HEK293 (cell line): ENCODE measurements around the gene HOXA3.

ENCODE experiments used
- CTCF ChIA-PET: fragments of 350-600 bp; formaldehyde crosslinking; extraction: SDS; loops from one replicate; lab custom pipeline; 2021; ENCODE audit warnings: antibody characterized with exemption; lab: Yijun Ruan, JAX
- POLR2A ChIA-PET: fragments of 300-600 bp; formaldehyde crosslinking; extraction: SDS; loops from one replicate; lab custom pipeline; 2020; ENCODE audit warnings: antibody characterized with exemption, inconsistent platforms; lab: Yijun Ruan, JAX
- H3K27ac ChIP-seq: fragments of 200-500 bp; sonication (Bioruptor generic); 2 replicates; pipeline ENCODE4 v1.5.1; 2014; ENCODE audit warnings: low read depth, low read length, control low read depth, inconsistent platforms; ENCODE audit errors: extremely low read depth
- H3K36me3 ChIP-seq, 2 experiments: fragments of 200-500 bp in 1 of 2; sonication (Bioruptor generic) in 1 of 2; 1 replicate in 1 of 2; 2 replicates in 1 of 2; pipeline ENCODE4 v1.5.1; 2014 to 2017; ENCODE audit warnings: inconsistent platforms in 2 of 2, low read length in 2 of 2; ENCODE audit not compliant: control insufficient read depth in 2 of 2, insufficient read depth in 1 of 2
- H3K4me1 ChIP-seq: fragments of 200-500 bp; sonication (Bioruptor generic); 2 replicates; pipeline ENCODE4 v1.5.1; 2014; ENCODE audit warnings: mild to moderate bottlenecking, low read length, inconsistent platforms; ENCODE audit not compliant: control insufficient read depth, insufficient read depth
- H3K4me3 ChIP-seq: 2 replicates; pipeline ENCODE4 v1.5.1; 2011; ENCODE audit warnings: low read depth, mild to moderate bottlenecking, control low read depth, low read length, moderate library complexity
- H3K9me3 ChIP-seq: fragments of 200-500 bp; sonication (Bioruptor generic); 2 replicates; pipeline ENCODE4 v1.5.1; 2014; ENCODE audit warnings: low read depth, low read length, inconsistent platforms; ENCODE audit not compliant: control insufficient read depth, insufficient read depth
- BCL11A ChIP-seq: fragments of 450-650 bp; formaldehyde crosslinking; IDR thresholded peaks from 2 replicates; pipeline ENCODE4 v1.5.1; 2016; ENCODE audit warnings: low read depth, missing biosample characterization, missing genetic modification characterization
- HOXC10 ChIP-seq: sonication (generic); formaldehyde crosslinking; IDR thresholded peaks from 2 replicates; pipeline ENCODE4 v1.8.1; 2023; ENCODE audit warnings: mild to moderate bottlenecking, missing genetic modification reagents
- IKZF3 ChIP-seq: fragments of 450-650 bp; IDR thresholded peaks from 2 replicates; pipeline ENCODE4 v1.5.0; 2018; ENCODE audit warnings: missing biosample characterization, mild to moderate bottlenecking, missing genetic modification characterization, moderate library complexity
- SCRT1 ChIP-seq: fragments of 450-650 bp; formaldehyde crosslinking; IDR thresholded peaks from 2 replicates; pipeline ENCODE4 v1.5.1; 2016; ENCODE audit warnings: missing biosample characterization, missing genetic modification characterization, borderline replicate concordance
- TCF7L2 ChIP-seq: IDR thresholded peaks from 2 replicates; pipeline ENCODE4 v1.6.1; 2011; ENCODE audit warnings: low read depth, mild to moderate bottlenecking, inconsistent platforms, low read length, moderate library complexity, borderline replicate concordance
- ZBTB20 ChIP-seq: fragments of 450-650 bp; formaldehyde crosslinking; IDR thresholded peaks from 2 replicates; pipeline ENCODE4 v1.5.1; 2016; ENCODE audit warnings: missing biosample characterization, missing genetic modification characterization
- ZBTB21 ChIP-seq: fragments of 450-650 bp; formaldehyde crosslinking; IDR thresholded peaks from 2 replicates; pipeline ENCODE4 v1.5.1; 2017; ENCODE audit warnings: missing biosample characterization, missing genetic modification characterization
- ZFP37 ChIP-seq: fragments of 450-650 bp; formaldehyde crosslinking; IDR thresholded peaks from 2 replicates; pipeline ENCODE4 v1.5.1; 2016; ENCODE audit warnings: missing biosample characterization, missing genetic modification characterization
- ZNF169 ChIP-seq: fragments of 450-650 bp; formaldehyde crosslinking; IDR thresholded peaks from 2 replicates; pipeline ENCODE4 v1.5.1; 2016; ENCODE audit warnings: missing biosample characterization, missing genetic modification characterization
- ZNF280C ChIP-seq: fragments of 450-650 bp; formaldehyde crosslinking; IDR thresholded peaks from 2 replicates; pipeline ENCODE4 v1.5.1; 2016; ENCODE audit warnings: missing biosample characterization, missing genetic modification characterization
- ZNF426 ChIP-seq: fragments of 450-650 bp; formaldehyde crosslinking; IDR thresholded peaks from 2 replicates; pipeline ENCODE4 v1.5.1; 2017; ENCODE audit warnings: missing biosample characterization, missing genetic modification characterization, mild to moderate bottlenecking, inconsistent platforms, moderate library complexity
- ZNF555 ChIP-seq: fragments of 450-650 bp; formaldehyde crosslinking; conservative IDR thresholded peaks from 2 replicates; pipeline ENCODE4 v1.5.1; 2017; ENCODE audit warnings: missing biosample characterization, mild to moderate bottlenecking, missing genetic modification characterization, inconsistent platforms
- ZNF639 ChIP-seq: fragments of 450-650 bp; formaldehyde crosslinking; IDR thresholded peaks from 2 replicates; pipeline ENCODE4 v1.5.1; 2016; ENCODE audit warnings: missing biosample characterization, missing genetic modification characterization
- ZNF664 ChIP-seq: fragments of 450-650 bp; formaldehyde crosslinking; IDR thresholded peaks from 2 replicates; pipeline ENCODE4 v1.5.1; 2016; ENCODE audit warnings: missing biosample characterization, missing genetic modification characterization
- TF ChIP-seq, protein P1 (sequence below): fragments of 450-650 bp; formaldehyde crosslinking; IDR thresholded peaks from 2 replicates; pipeline ENCODE4 v1.5.1; 2017; ENCODE audit warnings: missing biosample characterization, missing genetic modification characterization

Gene HOXA3

GRCh38 chr7:27187475-27188385 is 35.3 kb upstream of the HOXA3 start (continued):
- TF ChIP-seq ZNF280C (tag by site-specific recombination) (no peak), ZNF555 (tag by site-specific recombination) (no peak), IKZF3 (no peak; the same call in none of the 2 replicates), ZBTB21 (tag by site-specific recombination) (no peak), SCRT1 (tag by site-specific recombination) (no peak), ZFP37 (tag by site-specific recombination) (no peak), BCL11A (tag by site-specific recombination) (no peak), ZNF169 (no peak), HOXC10 (CRISPR knock-in tag) (no peak), ZNF639 (tag by site-specific recombination) (no peak), ZNF664 (no peak), ZBTB20 (tag by site-specific recombination) (peak; percentile 40; the same call in 1 of the 2 replicates), ZNF426 (tag by site-specific recombination) (no peak)
- TF ChIP-seq, all 188 proteins: peak for 22

GRCh38 chr7:27186668-27187474 is 34.5 kb upstream of the HOXA3 start:
- no peak for TF ChIP-seq TCF7L2
- TF ChIP-seq, protein P1, sequence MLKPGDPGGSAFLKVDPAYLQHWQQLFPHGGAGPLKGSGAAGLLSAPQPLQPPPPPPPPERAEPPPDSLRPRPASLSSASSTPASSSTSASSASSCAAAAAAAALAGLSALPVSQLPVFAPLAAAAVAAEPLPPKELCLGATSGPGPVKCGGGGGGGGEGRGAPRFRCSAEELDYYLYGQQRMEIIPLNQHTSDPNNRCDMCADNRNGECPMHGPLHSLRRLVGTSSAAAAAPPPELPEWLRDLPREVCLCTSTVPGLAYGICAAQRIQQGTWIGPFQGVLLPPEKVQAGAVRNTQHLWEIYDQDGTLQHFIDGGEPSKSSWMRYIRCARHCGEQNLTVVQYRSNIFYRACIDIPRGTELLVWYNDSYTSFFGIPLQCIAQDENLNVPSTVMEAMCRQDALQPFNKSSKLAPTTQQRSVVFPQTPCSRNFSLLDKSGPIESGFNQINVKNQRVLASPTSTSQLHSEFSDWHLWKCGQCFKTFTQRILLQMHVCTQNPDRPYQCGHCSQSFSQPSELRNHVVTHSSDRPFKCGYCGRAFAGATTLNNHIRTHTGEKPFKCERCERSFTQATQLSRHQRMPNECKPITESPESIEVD (tag by site-specific recombination), result peak; percentile 67; the same call in 1 of the 2 replicates
- peak; percentile 37 for TF ChIP-seq IKZF3
- H3K9me3 ChIP-seq, result no peaks in the 10 kb centered on the region
- peak overlapping the region; percentile 99 for H3K27ac ChIP-seq
- ChIA-PET POLR2A (interaction anchor here (0.5 to 7.6 kb wide), 10 partner anchors 9 to 476 kb away, joined by 3 to 237 read pairs (median 4); partner anchors contain the start of genes HIBADH, HOXA10 and HOXA13), CTCF (interaction anchor here (0.6 to 3.2 kb wide), 13 partner anchors 9 to 909 kb away, joined by 3 to 26 read pairs (median 4); partner anchors contain the start of genes HOXA13 and HOXA5)
- peaks cover 31% of the 10 kb centered on the region for H3K4me1 ChIP-seq
- H3K36me3 ChIP-seq, result peaks cover 4 to 11% of the 10 kb centered on the region in 2 experiments; a peak in 2 of 3 replicates
- H3K4me3 ChIP-seq, result peak overlapping the region; percentile 64
